Activated T-helper 1 cell treated with anti-CD3 and anti-CD28 coated beads, Interleukin-2, amount 50 U/mL, for 16 hours (primary cell): ENCODE measurements around the gene MAGEB1.

Source experiments
- DNase-seq, 2 donors: peaks; one replicate each; pipeline ENCODE4 v3.0.0-alpha.2; 2020; ENCODE audit warnings: low read depth in 1 of 2, low spot score in 1 of 2

MAGEB1 gene

GRCh38 chrX:30246769-30247489, at the start of gene MAGEB1:
Gene MAGEB1, plus strand, starts transcription at chrX:30247146. Its CDS starts 3,348 bp downstream, at chrX:30250494.
- DNase-seq: no peak

GRCh38 chrX:30212172-30212571, 34.8 kb upstream of the MAGEB1 start:
- DNase-seq: no peak

GRCh38 chrX:30215357-30215843, 31.5 kb upstream of the MAGEB1 start, which contains the start of gene MAGEB2:
Gene MAGEB2, plus strand, starts transcription at chrX:30215563. Its CDS starts 3,018 bp downstream, at chrX:30218581.
- DNase-seq: no peak

GRCh38 chrX:30217465-30217864, 29.5 kb upstream of the MAGEB1 start:
- DNase-seq: no peak

GRCh38 chrX:30219372-30219771, 27.6 kb upstream of the MAGEB1 start:
- no peak for DNase-seq

- DNase-seq: no peak
Observed at GRCh38 chrX:30220661-30221060, 26.3 kb upstream of the MAGEB1 start.

GRCh38 chrX:30224536-30224935, 22.4 kb upstream of the MAGEB1 start:
- no peak for DNase-seq

GRCh38 chrX:30228526-30228925, 18.4 kb upstream of the MAGEB1 start:
- no peak for DNase-seq

GRCh38 chrX:30230395-30230794, 16.6 kb upstream of the MAGEB1 start, which contains the start of gene MAGEB3:
Gene MAGEB3, plus strand, starts transcription at chrX:30230657. Its CDS starts 5,268 bp downstream, at chrX:30235925.
- no peak for DNase-seq

- DNase-seq: no peak
Observed at GRCh38 chrX:30241724-30242415, 5.1 kb upstream of the MAGEB1 start, which contains the start of gene MAGEB4. Gene MAGEB4, plus strand, starts transcription at chrX:30242000. Its CDS starts 136 bp downstream, at chrX:30242136.

GRCh38 chrX:30248854-30249253, 1.9 kb downstream of the MAGEB1 start:
- no peak for DNase-seq

GRCh38 chrX:30253257-30253656, 6.3 kb downstream of the MAGEB1 start:
- no peak for DNase-seq

- DNase-seq: no peak
Observed at GRCh38 chrX:30259927-30260326, 13.0 kb downstream of the MAGEB1 start.

- no peak for DNase-seq
Observed at GRCh38 chrX:30261012-30261411, 14.1 kb downstream of the MAGEB1 start.

GRCh38 chrX:30262763-30263162, 15.8 kb downstream of the MAGEB1 start:
- no peak for DNase-seq

- no peak for DNase-seq
Observed at GRCh38 chrX:30270639-30271038, 23.7 kb downstream of the MAGEB1 start.

GRCh38 chrX:30275498-30275897, 28.6 kb downstream of the MAGEB1 start:
- DNase-seq: no peak

- no peak for DNase-seq
Observed at GRCh38 chrX:30278365-30278764, 31.4 kb downstream of the MAGEB1 start.

GRCh38 chrX:30280428-30280827, 33.5 kb downstream of the MAGEB1 start:
- no peak for DNase-seq

- no peak for DNase-seq
Observed at GRCh38 chrX:30282527-30282926, 35.6 kb downstream of the MAGEB1 start.

GRCh38 chrX:30283456-30284200, 36.7 kb downstream of the MAGEB1 start:
- DNase-seq: no peak
